Colonic mucosa (tissue), 4 donors: ENCODE results near the gene KRTAP2-3. TPM values are rescaled to one million over a fixed set of nuclear protein-coding genes. Genes with fewer than 3 reads are reported as not detected.
"Not testable (repeated sequence)": the region's sequence is repeated elsewhere in the genome, so short reads cannot be mapped to it uniquely, and the experiment has no call there.

Experiments used
- DNase-seq: peaks from one replicate; pipeline ENCODE4 v3.0.0-alpha.2; 2020
- H3K27ac ChIP-seq: fragments of 200-600 bp; one replicate; pipeline ENCODE4 v1.8.0; 2021
- H3K27me3 ChIP-seq: fragments of 200-600 bp; one replicate; pipeline ENCODE4 v1.8.0; 2021
- H3K36me3 ChIP-seq: fragments of 200-600 bp; one replicate; pipeline ENCODE4 v1.8.0; 2021
- H3K4me1 ChIP-seq: fragments of 200-600 bp; one replicate; pipeline ENCODE4 v1.8.0; 2021; ENCODE audit warnings: mild to moderate bottlenecking
- H3K4me3 ChIP-seq: fragments of 200-600 bp; one replicate; pipeline ENCODE4 v1.8.0; 2021
- H3K9ac ChIP-seq, 2 donors: one replicate each; pipeline ENCODE4 v1.7.0; 2013; ENCODE audit warnings: control low read depth in 2 of 2, low read depth in 2 of 2, low read length in 2 of 2
- H3K9me3 ChIP-seq: fragments of 200-600 bp; one replicate; pipeline ENCODE4 v1.8.0; 2021
- intact Hi-C: fragments of 100-400 bp; cut with DNase I; formaldehyde crosslinking; loops from one replicate; pipeline ENCODE4 v1.14.1; 2022
- total RNA-seq, 2 donors: library from RNA; stranded (reverse); fragmentation: NEBNext Ultra II Directional in 1 of 2; extraction: Animal tissue kit (Norgen Biotek cat#: 25700) in 1 of 2; gene quantifications; one replicate each; pipeline ENCODE4 v1.2.1, GENCODE V29; 2021
- TF ChIP-seq, protein P1 (sequence below): fragments of 200-600 bp; IDR thresholded peaks from one replicate; pipeline ENCODE4 v1.8.0; 2022; ENCODE audit warnings: antibody characterized with exemption, mild to moderate bottlenecking
- donor health status: healthy.
- donor health status: DM: no; HTN: no; CAD: no.
- donor health status: DM: no; HTN: no; CAD: no.

Gene KRTAP2-3
- total RNA-seq, 2 donors from 2014 or later: not detected

DNA sequence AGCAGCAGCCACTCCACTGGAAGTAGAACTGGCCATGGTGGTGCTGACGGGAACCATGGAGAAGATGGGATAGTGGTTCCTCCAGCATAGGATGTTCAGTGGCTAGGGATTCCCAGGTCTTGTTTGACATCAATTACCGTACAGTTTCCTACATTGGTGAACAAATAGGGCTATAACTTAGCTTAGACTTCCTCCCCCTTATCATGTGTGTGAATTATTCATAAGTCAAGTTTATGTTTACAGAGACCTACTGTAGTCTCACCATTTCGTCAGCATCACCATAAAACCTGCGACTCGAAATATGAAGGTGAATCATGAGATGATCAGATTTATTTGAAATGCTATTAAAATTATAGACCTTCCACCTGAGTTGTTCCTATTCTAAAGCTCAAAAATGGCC lies 1.2 kb downstream of the KRTAP2-3 start:
- Histone ChIP-seq H3K4me3 (no peak overlapping the region), H3K36me3 (no peaks in the 10 kb centered on the region), H3K4me1 (no peaks in the 10 kb centered on the region), H3K9ac (no peak overlapping the region), H3K27ac (no peak overlapping the region), H3K9me3 (no peaks in the 10 kb centered on the region), H3K27me3 (no peaks in the 10 kb centered on the region)
- TF ChIP-seq, protein P1, sequence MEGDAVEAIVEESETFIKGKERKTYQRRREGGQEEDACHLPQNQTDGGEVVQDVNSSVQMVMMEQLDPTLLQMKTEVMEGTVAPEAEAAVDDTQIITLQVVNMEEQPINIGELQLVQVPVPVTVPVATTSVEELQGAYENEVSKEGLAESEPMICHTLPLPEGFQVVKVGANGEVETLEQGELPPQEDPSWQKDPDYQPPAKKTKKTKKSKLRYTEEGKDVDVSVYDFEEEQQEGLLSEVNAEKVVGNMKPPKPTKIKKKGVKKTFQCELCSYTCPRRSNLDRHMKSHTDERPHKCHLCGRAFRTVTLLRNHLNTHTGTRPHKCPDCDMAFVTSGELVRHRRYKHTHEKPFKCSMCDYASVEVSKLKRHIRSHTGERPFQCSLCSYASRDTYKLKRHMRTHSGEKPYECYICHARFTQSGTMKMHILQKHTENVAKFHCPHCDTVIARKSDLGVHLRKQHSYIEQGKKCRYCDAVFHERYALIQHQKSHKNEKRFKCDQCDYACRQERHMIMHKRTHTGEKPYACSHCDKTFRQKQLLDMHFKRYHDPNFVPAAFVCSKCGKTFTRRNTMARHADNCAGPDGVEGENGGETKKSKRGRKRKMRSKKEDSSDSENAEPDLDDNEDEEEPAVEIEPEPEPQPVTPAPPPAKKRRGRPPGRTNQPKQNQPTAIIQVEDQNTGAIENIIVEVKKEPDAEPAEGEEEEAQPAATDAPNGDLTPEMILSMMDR: no peak
- intact Hi-C loops: no loop called here
- no peak for DNase-seq

DNA sequence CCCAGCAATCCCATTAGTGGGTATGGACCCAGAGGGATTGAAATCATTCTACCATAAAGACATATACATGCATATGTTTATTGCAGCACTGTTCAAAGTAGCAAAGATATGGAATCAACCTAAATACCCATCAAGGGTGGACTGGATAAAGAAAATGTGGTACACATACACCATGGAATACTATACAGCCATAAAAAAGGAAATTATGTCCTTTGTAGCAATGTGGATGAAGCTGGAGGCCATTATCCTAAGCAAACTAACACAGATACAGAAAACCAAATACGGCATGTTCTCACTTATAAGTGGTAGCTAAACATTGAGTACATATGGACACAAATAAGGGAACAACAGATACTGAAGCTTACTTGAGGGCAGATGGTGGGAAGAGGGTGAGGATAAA lies 2.4 kb downstream of the KRTAP2-3 start:
- intact Hi-C loops: no loop called here

DNA sequence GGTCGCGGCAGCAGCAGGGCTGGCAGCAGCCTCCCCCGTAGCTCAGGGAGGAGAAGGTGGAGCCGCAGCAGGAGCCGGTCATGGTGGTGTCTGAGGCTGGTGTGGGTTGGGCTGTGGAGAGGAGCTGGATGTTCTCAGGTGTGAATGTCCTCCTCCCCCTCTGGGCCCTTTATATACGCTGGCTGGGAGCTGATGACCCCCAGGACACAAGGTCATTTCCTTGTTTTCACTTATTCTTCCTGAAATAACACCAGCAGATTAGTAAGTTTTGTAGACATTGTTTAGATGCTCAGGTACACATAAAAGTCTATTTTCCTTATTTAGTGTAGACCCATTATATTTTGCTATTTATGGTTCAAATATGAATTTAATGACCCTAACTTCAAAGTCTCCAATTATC lies 4.8 kb downstream of the KRTAP2-3 start, which contains the start of gene KRTAP2-2:
TSS of gene KRTAP2-2 (minus strand) at position 101 of the 400 bp plus-strand sequence. CDS start at position 82, 19 bp downstream.
- DNase-seq, H3K9ac ChIP-seq, H3K27me3 ChIP-seq, H3K27ac ChIP-seq, H3K4me1 ChIP-seq, H3K36me3 ChIP-seq, H3K4me3 ChIP-seq, H3K9me3 ChIP-seq, intact Hi-C loops: not testable (repeated sequence)

More for the DNA sequence above, 2.4 kb downstream of the KRTAP2-3 start:
- no peak overlapping the region for H3K27ac ChIP-seq
- H3K36me3 ChIP-seq: no peaks in the 10 kb centered on the region
- H3K4me1 ChIP-seq: no peaks in the 10 kb centered on the region
- H3K27me3 ChIP-seq: no peaks in the 10 kb centered on the region
- H3K4me3 ChIP-seq: no peak overlapping the region
- no peak overlapping the region for H3K9ac ChIP-seq
- DNase-seq: no peak
- TF ChIP-seq, protein P1: no peak
- H3K9me3 ChIP-seq: no peaks in the 10 kb centered on the region

DNA sequence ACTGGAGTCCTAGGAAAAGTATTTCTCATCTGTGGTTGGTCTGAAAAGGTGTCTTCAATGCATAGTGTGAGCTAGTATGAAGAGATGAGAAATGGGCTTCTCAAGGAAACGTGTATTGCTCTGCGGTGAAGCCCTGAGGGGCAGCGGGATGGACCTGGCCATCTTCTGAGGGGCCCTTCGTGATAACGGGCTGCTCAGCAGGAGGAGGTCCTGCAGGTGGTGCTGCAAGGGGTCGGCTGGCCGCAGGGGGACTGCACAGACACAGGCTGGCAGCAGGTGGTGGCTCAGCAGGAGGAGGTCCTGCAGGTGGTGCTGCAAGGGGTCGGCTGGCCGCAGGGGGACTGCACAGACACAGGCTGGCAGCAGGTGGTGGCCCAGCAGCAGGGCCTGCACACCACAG lies 5.4 kb downstream of the KRTAP2-3 start:
- intact Hi-C loops, H3K4me1 ChIP-seq, H3K27me3 ChIP-seq, DNase-seq, H3K36me3 ChIP-seq, H3K9me3 ChIP-seq, H3K9ac ChIP-seq, H3K27ac ChIP-seq, H3K4me3 ChIP-seq: not testable (repeated sequence)

DNA sequence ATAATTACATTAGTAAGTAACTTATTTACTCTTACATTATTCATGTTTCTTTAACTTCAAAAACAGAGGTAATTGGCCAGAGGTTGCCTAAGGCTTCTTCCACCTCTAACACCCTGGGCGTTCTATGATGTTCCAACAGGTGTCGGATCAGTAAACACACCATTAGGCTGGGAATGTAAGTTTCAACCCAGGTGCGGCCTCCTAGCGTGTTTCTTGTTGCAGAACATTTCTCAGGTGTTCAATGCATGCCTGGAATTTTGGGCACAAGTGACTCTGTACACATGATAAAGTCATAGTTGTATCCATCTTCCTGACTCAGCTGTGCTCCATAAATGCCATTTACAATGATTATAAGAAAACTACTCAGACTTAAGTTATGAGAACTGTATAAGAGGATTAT lies 5.9 kb downstream of the KRTAP2-3 start:
- TF ChIP-seq, protein P1: no peak
- Histone ChIP-seq H3K27ac (no peak overlapping the region), H3K9me3 (no peaks in the 10 kb centered on the region), H3K36me3 (no peaks in the 10 kb centered on the region), H3K27me3 (no peaks in the 10 kb centered on the region), H3K4me3 (no peak overlapping the region), H3K9ac (no peak overlapping the region), H3K4me1 (no peaks in the 10 kb centered on the region)
- no peak for DNase-seq
- intact Hi-C loops: no loop called here

DNA sequence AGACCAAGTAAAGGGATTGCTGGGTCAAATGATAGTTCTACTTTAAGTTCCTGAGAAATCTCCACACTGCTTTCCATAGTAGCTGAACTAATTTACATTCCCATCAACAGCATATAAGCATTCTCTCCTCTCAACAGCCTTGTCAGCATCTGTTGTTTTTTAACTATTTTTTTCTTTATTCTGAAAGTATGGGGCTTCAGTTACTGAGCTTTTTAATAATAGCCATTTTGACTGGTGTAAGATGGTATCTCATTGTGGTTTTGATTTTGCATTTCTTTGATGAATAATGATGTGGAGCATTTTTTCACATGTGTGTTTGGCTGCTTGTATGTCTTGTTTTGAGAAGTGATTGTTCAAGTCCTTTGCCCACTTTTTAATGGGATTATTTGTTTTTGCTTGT lies 7.3 kb downstream of the KRTAP2-3 start:
- H3K4me1 ChIP-seq: no peaks in the 10 kb centered on the region
- H3K4me3 ChIP-seq: no peak overlapping the region
- H3K9me3 ChIP-seq: no peaks in the 10 kb centered on the region
- DNase-seq: no peak
- intact Hi-C loops: no loop called here
- H3K9ac ChIP-seq: no peak overlapping the region
- no peaks in the 10 kb centered on the region for H3K36me3 ChIP-seq
- no peak overlapping the region for H3K27ac ChIP-seq
- H3K27me3 ChIP-seq: no peaks in the 10 kb centered on the region
- TF ChIP-seq, protein P1: no peak

DNA sequence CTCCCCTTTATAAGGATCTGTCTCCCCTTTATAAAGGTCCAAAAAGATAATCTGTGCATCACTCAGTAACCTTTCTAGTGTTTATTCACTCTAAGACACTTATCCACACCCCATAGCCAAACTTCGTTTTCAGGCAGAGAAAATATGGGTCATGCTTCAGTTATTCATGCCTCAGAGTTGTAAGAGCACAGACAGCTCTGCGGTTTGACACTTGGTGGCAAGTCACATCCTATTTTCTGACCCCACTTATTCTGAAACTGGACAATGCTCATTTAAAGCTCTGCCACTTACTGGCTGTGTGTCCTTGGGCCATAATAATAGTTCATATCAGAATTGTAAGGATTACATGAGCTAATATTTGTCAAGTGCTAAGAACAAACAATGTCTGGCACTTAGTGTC lies 10.8 kb downstream of the KRTAP2-3 start:
- Histone ChIP-seq H3K9ac (no peak overlapping the region), H3K4me1 (no peaks in the 10 kb centered on the region), H3K27ac (no peak overlapping the region), H3K36me3 (no peaks in the 10 kb centered on the region), H3K9me3 (no peaks in the 10 kb centered on the region), H3K27me3 (no peaks in the 10 kb centered on the region), H3K4me3 (no peak overlapping the region)
- TF ChIP-seq, protein P1: no peak
- DNase-seq: no peak
- intact Hi-C loops: no loop called here
